G401.6 (cell line): ENCODE data around the gene SURF4.
"Not testable (repeated sequence)": the region's sequence is repeated elsewhere in the genome, so short reads cannot be mapped to it uniquely, and the experiment has no call there.

Experiments
- FAIRE-seq: peaks from 2 replicates; lab custom pipeline; 2012; peaks lifted over from hg19 to GRCh38; lab: Jason Lieb, UNC

The SURF4 gene

DNA sequence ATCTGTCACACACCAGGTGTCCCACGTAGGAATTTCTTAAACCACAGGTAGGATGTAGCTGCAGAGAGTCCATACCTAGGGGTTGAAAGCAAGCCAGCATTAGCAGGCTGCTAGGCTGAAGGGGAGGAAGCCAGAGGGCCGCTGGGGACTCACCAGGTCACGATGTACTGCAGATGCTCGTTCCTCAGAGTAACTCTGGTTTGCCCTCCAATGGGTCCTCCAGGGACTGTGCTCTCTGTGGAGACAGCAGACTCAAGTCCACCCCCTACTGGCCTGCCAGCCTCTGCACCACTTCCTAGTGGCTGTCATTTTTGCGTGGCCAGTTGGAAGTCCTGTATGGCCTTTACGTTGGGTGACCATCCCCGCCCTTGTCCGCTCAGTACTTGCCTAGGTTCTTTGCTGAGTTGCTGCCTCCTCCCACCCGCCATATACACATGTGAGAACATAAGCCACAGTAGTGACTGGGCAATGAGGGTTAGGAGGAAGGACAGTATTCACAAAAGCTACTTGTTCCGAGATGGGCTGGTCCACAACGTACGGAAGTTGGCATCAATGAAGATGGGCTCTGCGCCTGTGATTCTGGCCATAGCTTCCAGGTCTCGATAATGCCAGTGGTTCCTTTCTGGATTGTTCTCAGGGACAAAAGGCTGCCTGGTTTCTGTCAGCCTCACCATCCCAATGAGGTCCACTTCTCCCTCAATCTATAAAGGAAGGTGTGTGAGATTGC, 23.8 kb downstream of the SURF4 start:
- peak; percentile 40 for FAIRE-seq

- no peak for FAIRE-seq
These were observed 24.3 kb downstream of the SURF4 start for GRCh38 chr9:133351526-133351907.

GRCh38 chr9:133349965-133350616, 25.8 kb downstream of the SURF4 start:
- FAIRE-seq = no peak

DNA sequence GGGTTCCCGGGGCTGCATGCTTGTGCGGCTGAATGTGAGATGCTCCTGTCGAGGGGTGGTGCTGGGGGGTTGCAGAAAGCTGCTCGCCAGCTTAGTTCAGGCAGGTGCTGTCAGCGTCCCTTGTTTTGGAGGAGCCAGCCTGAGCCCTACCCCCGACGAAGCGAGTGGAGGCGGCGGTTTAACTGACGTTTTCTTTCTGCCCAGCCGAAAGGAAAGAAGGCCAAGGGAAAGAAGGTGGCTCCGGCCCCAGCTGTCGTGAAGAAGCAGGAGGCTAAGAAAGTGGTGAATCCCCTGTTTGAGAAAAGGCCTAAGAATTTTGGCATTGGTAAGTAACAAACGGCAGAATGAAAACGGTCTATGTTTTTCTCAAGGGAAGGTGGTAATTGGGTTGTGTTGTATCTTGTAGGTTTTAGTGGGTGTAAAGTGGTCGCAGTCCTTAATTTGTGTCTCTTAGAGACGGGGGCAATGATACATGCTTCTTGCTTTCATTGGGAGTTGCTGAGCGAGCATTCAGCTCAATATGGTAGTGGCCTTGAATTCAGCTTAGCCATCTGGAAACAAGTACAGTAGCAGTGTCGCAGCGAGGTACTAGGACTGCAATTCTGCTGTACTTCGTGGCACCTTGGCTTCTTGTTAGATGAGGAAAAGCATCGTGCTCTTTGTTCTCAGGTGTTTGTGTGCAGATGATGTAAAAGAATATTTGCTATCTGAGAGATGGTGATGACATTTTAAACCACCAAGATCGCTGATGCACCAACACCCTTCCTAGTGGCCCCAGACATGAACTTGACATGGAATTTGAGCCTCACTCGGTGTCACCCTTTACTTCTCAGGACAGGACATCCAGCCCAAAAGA, 26.9 kb downstream of the SURF4 start:
- FAIRE-seq = no peak

DNA sequence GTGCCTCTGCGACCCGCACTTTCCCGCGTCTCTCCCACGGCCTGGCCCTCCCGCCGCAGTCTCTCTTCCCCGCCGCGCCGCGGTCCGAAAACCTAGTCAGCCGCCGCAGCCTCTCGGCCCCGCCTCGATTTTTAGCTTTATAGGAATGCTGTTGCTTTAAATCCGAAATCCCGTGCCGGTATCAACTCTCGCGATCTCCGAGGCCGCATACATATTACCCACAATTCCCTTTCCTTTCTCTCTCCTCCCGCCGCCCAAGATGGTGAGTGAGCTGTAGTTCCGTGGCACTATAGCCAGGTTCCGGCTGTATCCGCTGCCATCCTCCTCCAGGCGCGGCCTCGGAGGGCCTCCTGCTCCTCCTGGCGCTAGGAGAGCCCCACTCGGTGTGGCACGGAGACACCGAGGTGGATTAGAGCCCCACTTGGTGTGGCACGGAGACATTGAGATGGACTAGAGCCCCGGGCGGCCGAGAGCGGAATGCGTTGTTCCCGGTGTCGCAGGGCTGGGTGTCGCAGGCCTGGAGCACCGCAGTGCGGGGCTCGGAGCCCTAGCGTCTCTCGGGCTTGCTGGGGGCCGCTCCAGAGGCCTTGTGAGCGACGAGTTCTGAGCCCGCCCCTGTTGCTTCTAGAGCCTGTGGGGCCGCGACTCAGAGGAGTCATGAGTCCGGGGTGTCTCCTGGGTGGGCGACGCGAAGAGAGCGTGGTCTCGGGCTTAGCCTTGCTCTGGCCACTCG, 27.7 kb downstream of the SURF4 start, which contains the start of the genes MED22 and RPL7A:
Gene MED22, minus strand, starts transcription at position 147 of the 733 bp plus-strand sequence. CDS start 1,469 bp downstream, outside the sequence.
Gene RPL7A, plus strand, starts transcription at position 234 of the 733 bp plus-strand sequence. Its CDS starts 26 bp downstream, at position 260.
- peak; percentile 34 for FAIRE-seq

- FAIRE-seq = no peak
These were observed 28.3 kb downstream of the SURF4 start for GRCh38 chr9:133347515-133347984.

- FAIRE-seq = no peak
These were observed 29.7 kb downstream of the SURF4 start for GRCh38 chr9:133346021-133346785.

DNA sequence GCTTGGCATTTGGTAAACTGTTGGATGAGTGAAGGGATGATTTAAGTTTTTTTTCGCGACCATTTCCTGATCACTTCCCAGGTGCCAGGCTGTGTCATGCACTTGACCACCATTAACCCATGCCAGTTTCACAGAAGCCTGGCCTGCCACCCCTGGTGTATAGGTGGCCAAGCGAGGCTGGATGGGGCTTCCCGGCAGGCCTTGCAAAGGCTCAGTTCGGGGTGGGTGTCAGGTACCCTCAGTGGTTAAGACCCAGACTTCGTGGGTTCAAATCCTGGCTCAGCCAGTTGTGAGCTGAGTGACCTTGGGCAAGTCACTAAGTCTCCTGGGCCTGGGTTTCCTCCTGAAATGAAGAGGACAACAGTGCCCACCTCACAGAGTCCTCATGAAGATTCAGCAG, 30.3 kb downstream of the SURF4 start:
- FAIRE-seq = no peak

GRCh38 chr9:133344979-133345378, 30.9 kb downstream of the SURF4 start:
- FAIRE-seq = no peak

GRCh38 chr9:133344071-133344470, 31.8 kb downstream of the SURF4 start:
- FAIRE-seq = no peak

DNA sequence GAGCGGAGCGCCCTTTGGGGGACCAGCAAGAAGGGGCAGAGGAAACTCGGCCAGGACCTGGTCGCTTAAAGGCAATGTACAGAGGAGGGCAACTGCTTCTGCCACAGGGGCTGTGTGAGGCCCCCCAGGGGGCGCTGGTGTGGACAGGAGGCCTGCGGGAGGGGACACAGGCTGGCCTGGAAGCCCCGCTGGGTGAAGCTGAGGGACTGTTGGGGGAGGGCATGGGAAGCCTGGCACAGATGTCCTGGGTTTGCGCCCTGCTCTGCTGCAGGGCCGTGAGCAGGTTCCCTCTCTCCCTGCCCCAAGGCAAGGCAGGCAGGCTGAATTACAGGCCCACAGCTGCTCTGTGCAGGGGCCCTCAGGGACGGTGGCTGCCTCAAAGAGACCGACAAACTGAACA, 33.3 kb downstream of the SURF4 start:
- no peak for FAIRE-seq

- no peak for FAIRE-seq
These were observed 33.8 kb downstream of the SURF4 start for GRCh38 chr9:133342069-133342406.

DNA sequence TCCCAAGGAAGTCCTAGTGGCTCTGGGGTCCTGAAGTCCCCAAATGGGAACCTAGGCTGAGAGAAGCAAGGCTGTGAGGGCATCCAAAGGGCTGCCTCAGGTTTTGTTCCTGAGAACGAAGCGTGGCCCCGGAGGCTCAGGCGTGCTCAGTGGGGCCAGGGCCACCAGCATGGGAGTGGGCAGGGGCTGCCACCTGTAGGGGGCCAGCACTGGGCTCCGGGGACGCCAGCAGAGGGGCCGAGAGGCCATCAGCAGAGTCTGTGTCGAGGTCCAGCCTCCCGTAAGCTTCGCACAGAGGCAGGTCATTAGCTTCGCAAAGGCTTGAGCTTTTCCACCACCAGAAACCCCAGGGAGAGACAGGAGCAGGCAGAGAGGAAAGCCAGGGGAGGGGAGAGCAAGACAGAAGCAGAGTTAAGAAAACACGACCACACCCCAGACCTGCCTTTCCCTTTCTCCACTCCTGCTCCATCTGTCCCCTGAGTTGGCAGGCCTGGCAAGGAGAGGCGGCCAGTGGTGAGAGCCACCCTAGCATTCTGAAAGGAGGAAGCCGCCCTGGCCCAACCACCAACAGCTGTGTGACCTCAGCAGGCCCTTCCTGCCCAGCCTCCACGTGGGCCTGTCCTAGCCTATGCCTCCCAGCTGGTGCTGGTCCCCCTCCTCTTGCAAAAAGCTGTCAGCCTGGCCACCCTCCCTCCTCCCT, 34.3 kb downstream of the SURF4 start:
- FAIRE-seq = no peak

- no peak for FAIRE-seq
These were observed 34.9 kb downstream of the SURF4 start for GRCh38 chr9:133340916-133341315.

DNA sequence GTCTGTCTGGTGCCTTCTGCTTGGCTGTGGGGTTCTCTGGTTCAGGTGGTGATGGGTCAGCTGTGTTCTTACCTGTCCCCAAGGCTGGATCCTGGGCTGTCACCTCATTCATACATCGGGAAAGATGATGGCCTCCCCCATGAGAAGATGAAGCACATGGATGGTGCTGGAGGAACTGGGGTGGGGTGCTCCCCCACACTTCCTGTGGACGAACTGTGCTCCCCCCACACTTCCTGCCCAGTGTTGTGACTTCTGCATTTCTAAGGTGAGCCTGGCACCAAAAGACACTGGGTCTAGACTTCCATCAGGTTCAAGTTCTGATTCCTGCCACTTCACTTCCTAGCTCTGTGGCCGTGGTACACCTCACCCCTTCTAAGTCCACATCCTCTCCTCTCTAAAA, 35.6 kb downstream of the SURF4 start:
- no peak for FAIRE-seq

DNA sequence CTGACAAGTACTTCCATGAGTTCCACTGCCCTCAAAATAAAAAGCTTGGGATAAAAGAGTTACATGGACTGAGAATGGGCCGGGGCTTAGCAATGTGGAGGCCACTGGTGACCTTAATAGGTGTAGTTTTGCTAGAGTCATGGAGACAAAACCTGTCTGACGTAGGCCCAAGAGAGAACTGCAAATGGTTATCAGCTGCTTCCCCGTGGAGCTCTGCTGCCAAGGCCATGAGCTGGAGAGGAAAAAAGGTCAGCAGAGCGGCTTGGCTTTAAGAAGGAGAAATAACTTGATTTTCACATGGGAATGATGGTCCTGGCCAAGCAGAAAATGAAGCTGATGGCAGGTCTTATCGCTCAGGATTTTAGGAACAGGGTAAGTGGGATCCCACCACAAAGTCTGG, 36.2 kb downstream of the SURF4 start:
- FAIRE-seq = no peak

GRCh38 chr9:133335924-133336811, 39.7 kb downstream of the SURF4 start, which contains the start of gene SURF6:
TSS of gene SURF6 (minus strand) at chr9:133336188. CDS start at chr9:133336132, 56 bp downstream.
- FAIRE-seq = no peak

- FAIRE-seq = not testable (repeated sequence)
These were observed 41.0 kb downstream of the SURF4 start for GRCh38 chr9:133334888-133335287.

- FAIRE-seq = no peak
These were observed 41.7 kb downstream of the SURF4 start for GRCh38 chr9:133334161-133334560.

- FAIRE-seq = no peak
These were observed 42.3 kb downstream of the SURF4 start for GRCh38 chr9:133333566-133333965.
